GM23338 (cell line): Measurements from ENCODE around the gene TNS1. TPM values are rescaled to one million over a fixed set of nuclear protein-coding genes. Genes with fewer than 3 reads are reported as not detected.

Experiments used
- ATAC-seq: fragments of 200-7000 bp; cut with Tn5 transposase; 3 replicates; pipeline ENCODE4 v1.9.1; 2020
- DNase-seq: peaks from one replicate; pipeline ENCODE4 v3.0.0-alpha.2; 2015; ENCODE audit warnings: low spot score
- H2AFZ ChIP-seq: fragments of 200-600 bp; sonication (generic); 2 replicates; pipeline ENCODE4 v1.8.0; 2016; ENCODE audit warnings: antibody characterized with exemption, mild to moderate bottlenecking, moderate library complexity
- H3F3A ChIP-seq: fragments of 200-600 bp; sonication (generic); replicated peaks from 2 replicates; pipeline ENCODE4 v1.8.0; 2017; ENCODE audit warnings: antibody characterized with exemption, mixed run types, low read depth
- H3K27ac ChIP-seq: fragments of 200-600 bp; sonication (generic); 2 replicates; pipeline ENCODE4 v1.6.1; 2016; ENCODE audit warnings: low read depth
- H3K27me3 ChIP-seq: fragments of 200-600 bp; sonication (generic); 2 replicates; pipeline ENCODE4 v1.8.0; 2016; ENCODE audit warnings: mild to moderate bottlenecking, mixed run types, moderate library complexity; ENCODE audit not compliant: insufficient read depth
- H3K36me3 ChIP-seq: fragments of 200-600 bp; sonication (generic); 2 replicates; pipeline ENCODE4 v1.8.0; 2016; ENCODE audit warnings: mild to moderate bottlenecking; ENCODE audit not compliant: insufficient read depth
- H3K4me1 ChIP-seq: fragments of 200-600 bp; sonication (generic); 2 replicates; pipeline ENCODE4 v1.8.0; 2016; ENCODE audit warnings: mild to moderate bottlenecking, moderate library complexity; ENCODE audit not compliant: insufficient read depth
- H3K4me2 ChIP-seq: fragments of 200-600 bp; sonication (generic); 2 replicates; pipeline ENCODE4 v1.7.1; 2017; ENCODE audit warnings: mixed run types
- H3K4me3 ChIP-seq: fragments of 200-600 bp; sonication (generic); 2 replicates; pipeline ENCODE4 v1.6.1; 2016; ENCODE audit warnings: mixed run types
- H3K79me2 ChIP-seq: fragments of 200-600 bp; sonication (generic); replicated peaks from 2 replicates; pipeline ENCODE4 v1.8.0; 2017; ENCODE audit warnings: mild to moderate bottlenecking; ENCODE audit not compliant: insufficient read depth
- H3K9me2 ChIP-seq: fragments of 200-600 bp; sonication (generic); 2 replicates; pipeline ENCODE4 v1.8.0; 2017; ENCODE audit not compliant: insufficient read depth
- H4K20me1 ChIP-seq: fragments of 200-600 bp; sonication (generic); replicated peaks from 2 replicates; pipeline ENCODE4 v1.8.0; 2017; ENCODE audit warnings: mild to moderate bottlenecking; ENCODE audit not compliant: insufficient read depth
- H3K27ac Mint-ChIP-seq: 2 replicates; pipeline ENCODE4 v1.8.0; 2020; ENCODE audit warnings: inconsistent platforms, mild to moderate bottlenecking, moderate library complexity, mixed read lengths
- H3K27me3 Mint-ChIP-seq: 3 replicates; pipeline ENCODE4 v1.8.0; 2022; ENCODE audit warnings: low read depth, mild to moderate bottlenecking, moderate library complexity, mixed read lengths, inconsistent platforms; ENCODE audit not compliant: insufficient read depth, poor library complexity
- H3K36me3 Mint-ChIP-seq: 3 replicates; pipeline ENCODE4 v1.8.0; 2021; ENCODE audit warnings: low read depth, mild to moderate bottlenecking, inconsistent platforms, moderate library complexity, mixed read lengths
- H3K4me1 Mint-ChIP-seq: 3 replicates; pipeline ENCODE4 v1.8.0; 2020; ENCODE audit warnings: mild to moderate bottlenecking, inconsistent platforms, mixed read lengths
- H3K4me3 Mint-ChIP-seq: 3 replicates; pipeline ENCODE4 v1.8.0; 2021; ENCODE audit warnings: moderate library complexity, mild to moderate bottlenecking, inconsistent platforms, mixed read lengths
- H3K9me3 Mint-ChIP-seq: 3 replicates; pipeline ENCODE4 v1.8.0; 2020; ENCODE audit warnings: moderate library complexity, mild to moderate bottlenecking, inconsistent platforms, mixed read lengths
- CTCF ChIP-seq, 2 experiments: fragments of 200-600 bp in 1 of 2; sonication (generic) in 1 of 2; conservative IDR thresholded peaks; 2 replicates each; pipeline versions ENCODE4 v1.5.1 to v1.6.1; 2016 to 2017; ENCODE audit warnings: antibody characterized with exemption in 2 of 2, low read depth in 2 of 2, mild to moderate bottlenecking in 2 of 2, moderate library complexity in 1 of 2
- ETS1 ChIP-seq: IDR thresholded peaks from 2 replicates; pipeline ENCODE4 v1.6.1; 2016; ENCODE audit warnings: antibody characterized with exemption
- REST ChIP-seq: IDR thresholded peaks from one replicate; pipeline ENCODE4 v1.6.1; 2018; ENCODE audit warnings: antibody characterized with exemption; ENCODE audit not compliant: unreplicated experiment
- STAT1 ChIP-seq: IDR thresholded peaks from one replicate; pipeline ENCODE4 v1.6.1; 2016; ENCODE audit warnings: antibody characterized with exemption; ENCODE audit not compliant: unreplicated experiment
- ZNF331 ChIP-seq: fragments of 250-450 bp; sonication (Bioruptor Pico); IDR thresholded peaks from 2 replicates; pipeline ENCODE4 v1.5.0; 2020; ENCODE audit warnings: low read depth, mild to moderate bottlenecking, moderate library complexity
- ZNF462 ChIP-seq: fragments of 250-450 bp; sonication (Bioruptor Pico); IDR thresholded peaks from 2 replicates; pipeline ENCODE4 v1.5.0; 2020; ENCODE audit warnings: mild to moderate bottlenecking, moderate library complexity
- polyA plus RNA-seq: library from polyadenylated mRNA; unstranded; fragments of >200 nt; fragmentation: Nextera tagmentation; extraction: Ambion mirVana; gene quantifications from 2 replicates; pipeline ENCODE4 v1.2.1, GENCODE V29; 2016
- total RNA-seq: library from RNA; depleted of rRNA; stranded (reverse); fragments of >200 nt; shearing (Covaris generic); gene quantifications from 2 replicates; pipeline ENCODE4 v1.2.3, GENCODE V29; 2014

The TNS1 gene
- total and polyA plus RNA-seq, 2 experiments from 2014 or later: 2.0 to 7.4 TPM

GRCh38 chr2:218030409-218031195, 27.8 kb upstream of the TNS1 start:
- Histone ChIP-seq H4K20me1 (no peaks in the 10 kb centered on the region), H3K27me3 (peaks cover 26% of the 10 kb centered on the region), H2AFZ (no peak overlapping the region), H3K27ac (no peak overlapping the region), H3K79me2 (no peaks in the 10 kb centered on the region), H3K4me2 (no peak overlapping the region), H3K36me3 (no peaks in the 10 kb centered on the region), H3K4me1 (peaks cover 11% of the 10 kb centered on the region), H3K4me3 (no peak overlapping the region), H3F3A (no peaks in the 10 kb centered on the region), H3K9me2 (no peaks in the 10 kb centered on the region)
- TF ChIP-seq ZNF331: no peak
- TF ChIP-seq CTCF (conservative IDR thresholded peaks at IDR 0.05; ENCODE audit: low read depth in 2 of 2): no peak
- no peak for TF ChIP-seq REST
- no peak for TF ChIP-seq STAT1
- no peak for TF ChIP-seq ZNF462
- no peak for TF ChIP-seq ETS1
- Mint-ChIP-seq H3K4me1 (peaks cover 30% of the 10 kb centered on the region), H3K36me3 (no peaks in the 10 kb centered on the region), H3K9me3 (no peaks in the 10 kb centered on the region), H3K4me3 (no peak overlapping the region), H3K27ac (no peak overlapping the region), H3K27me3 (peaks cover 33% of the 10 kb centered on the region)
- no peak for ATAC-seq
- DNase-seq: no peak
